ENCODE results near the gene TOMM70. TPM values are rescaled to one million over a fixed set of nuclear protein-coding genes. Genes with fewer than 3 reads are reported as not detected.

Gene TOMM70
- total RNA-seq, 2 experiments from 2014 or later, result 41.2 to 54.5 TPM

DNA sequence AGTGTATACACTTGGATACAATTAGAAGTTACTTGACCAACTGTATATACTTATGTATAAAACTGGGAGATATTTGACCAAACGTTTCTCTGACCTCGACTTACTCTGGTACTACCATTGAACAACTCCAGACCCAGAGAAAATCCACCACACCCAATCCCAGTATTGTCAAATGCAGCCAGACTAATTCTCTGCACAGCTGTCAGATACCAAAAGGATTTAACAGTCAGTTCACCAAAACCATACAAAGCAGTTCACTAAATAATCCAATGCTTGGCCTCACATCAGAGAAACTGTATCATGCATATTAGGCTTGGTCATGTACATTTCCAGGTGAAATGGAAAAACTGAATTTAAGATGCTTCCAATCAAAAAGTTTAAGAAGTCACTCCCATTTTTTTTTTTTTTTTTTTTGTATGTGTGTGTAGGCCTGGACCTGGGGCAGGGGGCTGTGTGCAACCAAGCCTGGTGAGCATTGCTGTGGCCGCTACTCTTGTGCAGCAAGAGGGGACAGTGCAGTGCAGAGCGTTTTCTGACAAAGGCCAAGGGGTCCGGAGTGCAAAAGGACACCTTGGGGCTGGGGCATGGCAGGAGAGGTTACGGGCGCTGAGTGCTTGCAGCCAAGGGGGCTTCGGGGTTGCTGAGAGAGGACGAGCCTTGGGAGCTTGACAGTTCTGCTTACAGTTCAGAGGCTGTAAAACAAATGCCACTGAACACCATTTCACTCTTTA, 1.4 kb downstream of the TOMM70 start:
- peak overlapping the region; percentile 81 for H3K27ac ChIP-seq (ENCODE audit: low read depth, low read length, poor library complexity, severe bottlenecking)
- peaks cover 33% of the 10 kb centered on the region for H3K4me1 ChIP-seq (ENCODE audit: insufficient read depth, low read length, poor library complexity, severe bottlenecking)
- peaks cover 38% of the 10 kb centered on the region for H3K36me3 ChIP-seq (ENCODE audit: insufficient read depth, low read length)
- TSS peak; percentile 54 for BruUV-seq (replicated peaks)
- H3K4me2 ChIP-seq (ENCODE audit: low read length), result peak overlapping the region; percentile 76
- no peaks in the 10 kb centered on the region for H3K9me2 ChIP-seq (ENCODE audit: insufficient read depth, low read length)
- intact Hi-C loops (cut with micrococcal nuclease; ENCODE audit: unreplicated experiment), result loop anchor here (1.0 to 10.0 kb wide), 4 partner anchors 8 to 1165 kb away; partner anchors contain the start of genes NIT2 and TRMT10C
- no peaks in the 10 kb centered on the region for H3K9me3 ChIP-seq (ENCODE audit: low read length)
- ChIA-PET POLR2A (interaction anchor here (0.6 to 2.6 kb wide), 7 partner anchors 8 to 312 kb away, joined by 3 to 12 read pairs (median 5); no protein-coding TSS in a partner anchor), CTCF (ENCODE audit: unreplicated experiment) (no interaction called here)
- TF ChIP-seq EZH2phosphoT487 (IDR thresholded peaks at IDR 0.05; ENCODE audit: borderline replicate concordance, low read depth, low read length), result no peak
- TF ChIP-seq, protein P1, sequence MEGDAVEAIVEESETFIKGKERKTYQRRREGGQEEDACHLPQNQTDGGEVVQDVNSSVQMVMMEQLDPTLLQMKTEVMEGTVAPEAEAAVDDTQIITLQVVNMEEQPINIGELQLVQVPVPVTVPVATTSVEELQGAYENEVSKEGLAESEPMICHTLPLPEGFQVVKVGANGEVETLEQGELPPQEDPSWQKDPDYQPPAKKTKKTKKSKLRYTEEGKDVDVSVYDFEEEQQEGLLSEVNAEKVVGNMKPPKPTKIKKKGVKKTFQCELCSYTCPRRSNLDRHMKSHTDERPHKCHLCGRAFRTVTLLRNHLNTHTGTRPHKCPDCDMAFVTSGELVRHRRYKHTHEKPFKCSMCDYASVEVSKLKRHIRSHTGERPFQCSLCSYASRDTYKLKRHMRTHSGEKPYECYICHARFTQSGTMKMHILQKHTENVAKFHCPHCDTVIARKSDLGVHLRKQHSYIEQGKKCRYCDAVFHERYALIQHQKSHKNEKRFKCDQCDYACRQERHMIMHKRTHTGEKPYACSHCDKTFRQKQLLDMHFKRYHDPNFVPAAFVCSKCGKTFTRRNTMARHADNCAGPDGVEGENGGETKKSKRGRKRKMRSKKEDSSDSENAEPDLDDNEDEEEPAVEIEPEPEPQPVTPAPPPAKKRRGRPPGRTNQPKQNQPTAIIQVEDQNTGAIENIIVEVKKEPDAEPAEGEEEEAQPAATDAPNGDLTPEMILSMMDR (conservative IDR thresholded peaks at IDR 0.05; ENCODE audit: low read length), result no peak
- H3K79me2 ChIP-seq (ENCODE audit: insufficient read depth, low read depth, low read length), result peaks cover 93% of the 10 kb centered on the region
- peak; percentile 4 for DNase-seq (ENCODE audit: low spot score)
- peaks cover 13% of the 10 kb centered on the region for H4K20me1 ChIP-seq (ENCODE audit: insufficient read depth, low read length)
- H3K4me3 ChIP-seq (ENCODE audit: low read depth, low read length, poor library complexity, severe bottlenecking), result peak overlapping the region; percentile 93
- H2AFZ ChIP-seq (ENCODE audit: low read length), result no peak overlapping the region

- intact Hi-C loops (cut with micrococcal nuclease; ENCODE audit: unreplicated experiment), result no loop called here
- BruUV-seq (replicated peaks), result TSS peak; percentile 7
- Histone ChIP-seq H3K9me2 (ENCODE audit: insufficient read depth, low read length) (no peaks in the 10 kb centered on the region), H3K4me1 (ENCODE audit: insufficient read depth, low read length, poor library complexity, severe bottlenecking) (peaks cover 21% of the 10 kb centered on the region), H3K36me3 (ENCODE audit: insufficient read depth, low read length) (peaks cover 62% of the 10 kb centered on the region), H3K27ac (ENCODE audit: low read depth, low read length, poor library complexity, severe bottlenecking) (no peak overlapping the region), H2AFZ (ENCODE audit: low read length) (no peak overlapping the region), H3K9me3 (ENCODE audit: low read length) (no peaks in the 10 kb centered on the region), H3K4me2 (ENCODE audit: low read length) (peak overlapping the region; percentile 11; the same call in 1 of the 2 replicates), H3K79me2 (ENCODE audit: insufficient read depth, low read depth, low read length) (peaks cover 93% of the 10 kb centered on the region), H3K4me3 (ENCODE audit: low read depth, low read length, poor library complexity, severe bottlenecking) (no peak overlapping the region), H4K20me1 (ENCODE audit: insufficient read depth, low read length) (peaks cover 13% of the 10 kb centered on the region)
- DNase-seq (ENCODE audit: low spot score), result no peak
- ChIA-PET POLR2A (interaction anchor here (1.1 kb wide), 1 partner anchor 14 kb away, joined by 4 read pairs; no protein-coding TSS in a partner anchor), CTCF (ENCODE audit: unreplicated experiment) (no interaction called here)
- no peak for TF ChIP-seq EZH2phosphoT487 (IDR thresholded peaks at IDR 0.05; ENCODE audit: borderline replicate concordance, low read depth, low read length)
- TF ChIP-seq, protein P1 (conservative IDR thresholded peaks at IDR 0.05; ENCODE audit: low read length), result no peak
Observed at GRCh38 chr3:100396967-100397366, 3.9 kb downstream of the TOMM70 start.

Data from OCI-LY7 (cell line).